ENCODE measurements around the gene RGL3.

DNA sequence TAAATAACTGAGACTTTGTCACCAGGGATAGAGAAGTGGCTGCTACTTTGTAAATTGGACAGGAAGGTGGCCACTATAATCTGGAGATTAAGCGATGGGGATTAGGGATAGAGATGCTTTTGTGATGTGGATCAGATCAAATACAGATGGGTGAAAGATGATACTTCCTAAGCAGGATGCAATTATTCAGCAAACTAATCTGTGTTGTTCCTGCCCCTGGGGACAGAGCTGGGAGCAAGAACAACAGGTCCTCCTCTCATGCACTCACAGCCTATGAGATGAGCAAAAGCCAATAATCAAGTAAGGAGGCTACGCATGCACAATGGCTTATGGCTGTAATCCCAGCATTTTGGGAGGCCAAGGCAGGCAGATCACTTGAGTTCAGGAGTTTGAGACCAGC is 4.6 kb downstream of the RGL3 start:
- no peak for TF ChIP-seq POLR2AphosphoS5 (IDR thresholded peaks at IDR 0.05)
- no peak for TF ChIP-seq POLR2A (IDR thresholded peaks at IDR 0.05)
